ENCODE measurements around the gene THADA.
A peak's percentile ranks its signal among the peaks of the same experiment; 100 is the strongest.
"Not testable (repeated sequence)": the region's sequence is repeated elsewhere in the genome, so short reads cannot be mapped to it uniquely, and the experiment has no call there.

Gene THADA

DNA sequence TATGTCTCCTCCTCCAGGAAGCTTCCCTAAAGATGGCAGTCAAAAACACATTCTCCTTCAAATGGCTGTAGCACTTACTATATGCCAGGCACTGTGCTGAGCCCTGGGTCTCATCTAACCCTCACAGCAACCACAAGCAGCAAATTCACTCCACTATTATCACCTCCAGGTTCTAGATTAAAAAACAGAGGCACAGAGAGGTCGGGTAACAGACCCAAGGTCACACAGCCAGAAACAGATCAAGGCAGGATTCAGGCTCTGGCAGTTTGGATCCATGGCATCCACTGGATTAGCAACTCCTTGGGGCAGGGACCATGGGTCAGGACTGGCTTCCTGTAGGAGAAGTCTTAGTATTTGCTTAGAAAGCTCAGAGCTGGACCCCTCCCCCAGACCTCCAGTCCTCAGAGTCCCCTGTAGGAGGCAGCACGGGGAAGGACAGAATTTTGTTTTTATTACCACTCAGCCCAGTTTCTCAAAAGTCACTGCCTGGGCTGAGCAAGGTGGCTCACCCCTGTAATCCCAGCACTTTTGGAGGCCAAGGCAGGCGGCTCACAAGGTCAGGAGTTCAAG is 403.8 kb downstream of the THADA start:
- H2AFZ ChIP-seq (ENCODE audit: low read length), result no peak overlapping the region
- no peak overlapping the region for H3K9ac ChIP-seq (ENCODE audit: low read length)
- no peaks in the 10 kb centered on the region for H3K36me3 ChIP-seq (ENCODE audit: insufficient read depth, low read length)
- H3K9me2 ChIP-seq (ENCODE audit: low read depth, low read length), result no peaks in the 10 kb centered on the region
- H3K27me3 ChIP-seq (ENCODE audit: insufficient read depth, low read length), result no peaks in the 10 kb centered on the region
- no peaks in the 10 kb centered on the region for H3F3A ChIP-seq (ENCODE audit: insufficient read depth, low read length)
- no peak overlapping the region for H3K4me3 ChIP-seq (ENCODE audit: low read depth, low read length, poor library complexity, severe bottlenecking)
- H3K4me2 ChIP-seq (ENCODE audit: low read length), result no peak overlapping the region
- TF ChIP-seq EZH2 (IDR thresholded peaks at IDR 0.05; ENCODE audit: borderline replicate concordance, low read length), result no peak
- TF ChIP-seq, protein P1, sequence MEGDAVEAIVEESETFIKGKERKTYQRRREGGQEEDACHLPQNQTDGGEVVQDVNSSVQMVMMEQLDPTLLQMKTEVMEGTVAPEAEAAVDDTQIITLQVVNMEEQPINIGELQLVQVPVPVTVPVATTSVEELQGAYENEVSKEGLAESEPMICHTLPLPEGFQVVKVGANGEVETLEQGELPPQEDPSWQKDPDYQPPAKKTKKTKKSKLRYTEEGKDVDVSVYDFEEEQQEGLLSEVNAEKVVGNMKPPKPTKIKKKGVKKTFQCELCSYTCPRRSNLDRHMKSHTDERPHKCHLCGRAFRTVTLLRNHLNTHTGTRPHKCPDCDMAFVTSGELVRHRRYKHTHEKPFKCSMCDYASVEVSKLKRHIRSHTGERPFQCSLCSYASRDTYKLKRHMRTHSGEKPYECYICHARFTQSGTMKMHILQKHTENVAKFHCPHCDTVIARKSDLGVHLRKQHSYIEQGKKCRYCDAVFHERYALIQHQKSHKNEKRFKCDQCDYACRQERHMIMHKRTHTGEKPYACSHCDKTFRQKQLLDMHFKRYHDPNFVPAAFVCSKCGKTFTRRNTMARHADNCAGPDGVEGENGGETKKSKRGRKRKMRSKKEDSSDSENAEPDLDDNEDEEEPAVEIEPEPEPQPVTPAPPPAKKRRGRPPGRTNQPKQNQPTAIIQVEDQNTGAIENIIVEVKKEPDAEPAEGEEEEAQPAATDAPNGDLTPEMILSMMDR (IDR thresholded peaks at IDR 0.05; ENCODE audit: low read length), result peak; percentile 70
- H3K79me2 ChIP-seq (ENCODE audit: insufficient read depth, low read length), result no peaks in the 10 kb centered on the region
- H3K4me1 ChIP-seq (ENCODE audit: insufficient read depth, low read length, severe bottlenecking), result peaks cover 57% of the 10 kb centered on the region
- peak overlapping the region; percentile 9 for H3K27ac ChIP-seq (ENCODE audit: low read depth, low read length, poor library complexity, severe bottlenecking)
- no peaks in the 10 kb centered on the region for H4K20me1 ChIP-seq (ENCODE audit: insufficient read depth, low read length)
- no peaks in the 10 kb centered on the region for H3K9me3 ChIP-seq (ENCODE audit: low read length)

DNA sequence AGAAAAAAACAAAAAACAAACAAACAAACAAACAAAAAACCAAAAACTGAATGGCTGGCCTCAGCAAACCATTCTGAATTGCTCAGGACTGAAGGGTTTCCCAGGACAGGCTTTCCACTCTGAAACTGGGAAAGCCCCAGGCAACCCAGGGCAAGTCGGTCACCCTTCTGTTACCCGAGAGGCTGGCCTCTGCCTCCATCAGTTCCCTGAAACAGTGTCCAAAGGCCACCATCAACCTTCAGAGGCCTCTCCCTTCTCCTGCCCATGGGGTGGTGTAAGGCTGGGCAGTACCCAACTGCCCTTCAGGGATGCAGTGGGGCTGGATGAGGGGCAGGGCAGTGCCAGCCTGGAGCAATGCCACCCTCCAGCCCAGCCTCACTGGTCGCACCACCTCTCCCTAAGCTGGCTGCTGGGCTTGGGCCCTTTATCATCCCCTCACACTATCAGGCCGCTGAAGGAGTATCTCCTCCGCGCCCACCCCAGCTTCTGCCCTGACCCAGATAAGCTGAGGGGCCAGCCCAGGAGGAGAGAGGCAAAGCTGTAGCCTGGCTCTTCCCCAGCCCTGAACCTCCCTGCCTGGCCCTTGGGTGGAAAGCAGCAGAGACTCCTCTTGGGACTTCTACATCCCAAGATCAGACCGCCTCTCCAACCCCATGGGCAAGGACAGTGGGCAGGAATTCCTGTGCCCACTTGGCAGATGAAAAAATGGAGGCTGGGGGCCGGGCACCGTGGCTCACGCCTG is 405.4 kb downstream of the THADA start:
- no peak overlapping the region for H3K4me3 ChIP-seq (ENCODE audit: low read depth, low read length, poor library complexity, severe bottlenecking)
- no peaks in the 10 kb centered on the region for H3K27me3 ChIP-seq (ENCODE audit: insufficient read depth, low read length)

DNA sequence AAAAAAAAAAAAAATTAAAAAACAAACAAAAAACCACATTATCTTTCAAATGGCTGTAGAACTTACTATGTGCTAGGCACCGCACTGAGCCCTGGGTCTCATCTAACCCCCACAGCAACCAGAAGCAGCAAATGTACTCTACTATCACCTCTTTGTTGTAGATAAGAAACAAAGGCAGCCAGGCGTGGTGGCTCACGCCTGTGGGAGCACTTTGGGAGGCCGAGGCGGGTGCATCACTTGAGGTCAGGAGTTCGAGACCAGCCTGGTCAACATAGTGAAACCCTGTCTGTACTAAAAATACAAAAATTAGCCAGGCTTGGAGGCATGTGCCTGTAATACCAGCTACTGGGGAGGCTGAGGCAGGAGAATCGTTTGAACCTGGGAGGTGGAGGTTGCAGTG is 406.0 kb downstream of the THADA start:
- not testable (repeated sequence) for H4K20me1 ChIP-seq (ENCODE audit: insufficient read depth, low read length); H3K4me3 ChIP-seq (ENCODE audit: low read depth, low read length, poor library complexity, severe bottlenecking); H3K27me3 ChIP-seq (ENCODE audit: insufficient read depth, low read length); H3K4me2 ChIP-seq (ENCODE audit: low read length); H3K79me2 ChIP-seq (ENCODE audit: insufficient read depth, low read length); H3F3A ChIP-seq (ENCODE audit: insufficient read depth, low read length); H3K27ac ChIP-seq (ENCODE audit: low read depth, low read length, poor library complexity, severe bottlenecking); H2AFZ ChIP-seq (ENCODE audit: low read length); H3K9me2 ChIP-seq (ENCODE audit: low read depth, low read length); H3K36me3 ChIP-seq (ENCODE audit: insufficient read depth, low read length); H3K9ac ChIP-seq (ENCODE audit: low read length); H3K9me3 ChIP-seq (ENCODE audit: low read length)
- peaks cover 55% of the 10 kb centered on the region for H3K4me1 ChIP-seq (ENCODE audit: insufficient read depth, low read length, severe bottlenecking)

More for the DNA sequence above, 405.4 kb downstream of the THADA start:
- Histone ChIP-seq H3K9me3 (ENCODE audit: low read length) (no peaks in the 10 kb centered on the region), H3K4me2 (ENCODE audit: low read length) (no peak overlapping the region), H3F3A (ENCODE audit: insufficient read depth, low read length) (no peaks in the 10 kb centered on the region), H3K27ac (ENCODE audit: low read depth, low read length, poor library complexity, severe bottlenecking) (no peak overlapping the region), H3K4me1 (ENCODE audit: insufficient read depth, low read length, severe bottlenecking) (peaks cover 57% of the 10 kb centered on the region), H3K9me2 (ENCODE audit: low read depth, low read length) (no peaks in the 10 kb centered on the region), H3K79me2 (ENCODE audit: insufficient read depth, low read length) (no peaks in the 10 kb centered on the region), H3K9ac (ENCODE audit: low read length) (no peak overlapping the region), H3K36me3 (ENCODE audit: insufficient read depth, low read length) (no peaks in the 10 kb centered on the region), H2AFZ (ENCODE audit: low read length) (no peak overlapping the region), H4K20me1 (ENCODE audit: insufficient read depth, low read length) (no peaks in the 10 kb centered on the region)
- no peak for TF ChIP-seq EZH2 (IDR thresholded peaks at IDR 0.05; ENCODE audit: borderline replicate concordance, low read length)
- TF ChIP-seq, protein P1 (IDR thresholded peaks at IDR 0.05; ENCODE audit: low read length), result no peak
